ENCODE data around the gene CIDEC.
A peak's percentile ranks its signal among the peaks of the same experiment; 100 is the strongest.

The CIDEC gene

DNA sequence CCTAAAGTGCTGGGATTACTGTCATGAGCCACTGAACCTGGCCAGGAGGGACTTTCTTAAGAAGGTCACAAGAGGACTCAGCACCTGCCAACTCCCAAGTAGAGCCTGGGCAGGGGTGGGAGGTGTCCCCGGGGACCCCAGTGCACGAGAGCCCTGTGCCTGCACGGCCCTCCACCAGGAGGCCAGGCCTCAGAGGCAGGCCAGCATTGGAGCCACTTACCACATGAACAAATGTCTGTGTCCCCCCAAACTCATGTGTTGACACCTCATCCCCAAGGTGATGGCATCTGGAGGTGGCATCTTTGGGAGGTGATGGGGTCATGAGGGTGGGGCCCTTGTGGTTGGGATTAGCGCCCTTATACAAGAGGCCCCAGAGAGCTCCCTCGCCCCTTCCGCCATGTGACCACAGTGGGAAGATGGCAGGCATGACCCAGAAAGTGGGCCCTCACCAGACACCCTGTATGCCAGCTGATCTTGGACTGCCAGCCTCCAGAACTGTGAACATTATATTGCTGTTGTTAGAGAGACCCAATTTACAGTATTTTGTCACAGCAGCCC is 33.0 kb downstream of the CIDEC start:
- no peak for DNase-seq (ENCODE audit: low read depth in 3 of 3)

DNA sequence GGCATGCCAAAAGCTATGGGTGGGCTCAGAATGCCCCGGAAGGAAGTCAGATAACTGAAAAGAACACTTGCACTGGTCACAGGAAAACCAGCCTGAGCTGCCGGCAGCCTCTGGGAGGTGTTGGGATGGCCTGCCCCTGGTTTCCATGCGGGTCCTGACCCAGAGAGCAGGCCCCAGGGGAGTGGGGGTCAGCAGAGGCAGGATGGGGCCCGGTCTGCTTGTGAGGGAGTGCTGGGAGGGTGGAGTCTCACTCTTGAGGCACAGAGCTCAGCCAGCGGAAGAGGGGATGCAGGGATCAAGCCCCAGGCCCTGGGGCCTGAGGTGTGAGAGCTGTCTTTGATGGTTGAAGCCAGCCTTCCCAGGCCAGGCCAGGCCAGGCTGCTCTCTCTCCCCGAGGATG is 33.8 kb downstream of the CIDEC start:
- no peak for DNase-seq (ENCODE audit: low read depth in 3 of 3)

DNA sequence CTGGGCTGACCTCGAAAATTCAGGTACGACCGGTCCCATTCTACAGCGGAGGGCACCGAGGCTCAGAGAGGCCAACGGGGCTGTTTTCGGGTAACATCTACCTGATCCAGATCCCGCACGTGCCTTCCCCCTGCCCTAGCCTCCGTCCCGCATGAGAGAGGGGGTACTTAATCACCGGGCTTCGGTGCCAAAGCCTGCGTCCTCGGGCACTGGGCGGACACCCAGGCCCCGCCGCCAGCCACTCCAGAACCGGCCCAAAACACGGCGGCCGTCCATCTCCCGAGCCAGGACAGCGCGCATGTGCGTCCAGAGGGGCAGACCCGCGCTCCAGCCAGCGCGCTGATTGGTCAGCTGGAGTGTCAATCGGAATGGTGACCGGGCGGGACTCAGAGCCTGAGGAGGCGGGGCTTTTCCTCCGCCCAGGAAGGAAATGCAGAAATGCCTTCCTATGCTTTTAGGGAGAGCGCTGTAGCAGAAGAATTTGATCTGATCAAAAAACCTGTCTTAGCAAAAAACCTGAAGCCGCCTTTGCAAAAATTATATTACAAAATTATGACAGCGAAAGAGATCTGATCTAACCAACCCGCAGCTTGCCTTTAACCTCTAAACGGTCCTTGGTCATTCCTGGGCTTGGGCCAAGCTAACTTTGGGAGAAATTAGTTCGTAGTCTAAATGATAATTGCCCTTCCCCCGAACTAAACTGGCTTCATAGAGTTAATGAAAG is 36.2 kb downstream of the CIDEC start, which contains the start of gene RPUSD3:
TSS of gene RPUSD3 (minus strand) at position 294 of the 724 bp plus-strand sequence. CDS start at position 276, 18 bp downstream.
- peak; percentile 93 to 96 (median 94) for DNase-seq (ENCODE audit: low read depth in 3 of 3)

DNA sequence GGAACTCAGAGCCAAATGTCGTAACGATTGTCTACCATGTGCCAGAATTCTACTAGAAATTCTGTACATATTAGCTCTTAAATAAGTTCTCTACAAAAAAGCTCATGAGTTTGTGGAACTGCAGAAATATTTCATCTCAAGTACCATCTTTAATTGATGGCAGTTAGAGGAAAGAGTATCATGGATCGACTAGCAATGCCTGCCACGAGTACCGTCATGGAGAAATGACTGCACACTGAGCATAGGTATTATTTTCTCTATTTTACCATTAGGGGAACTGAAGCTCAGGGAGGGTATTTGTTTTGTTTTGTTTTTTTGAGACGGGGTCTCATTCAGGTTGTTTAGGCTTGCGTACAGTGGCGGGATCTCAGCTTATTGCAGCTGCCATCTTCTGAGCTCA is 39.0 kb downstream of the CIDEC start:
- DNase-seq (ENCODE audit: low read depth in 3 of 3): no peak

DNA sequence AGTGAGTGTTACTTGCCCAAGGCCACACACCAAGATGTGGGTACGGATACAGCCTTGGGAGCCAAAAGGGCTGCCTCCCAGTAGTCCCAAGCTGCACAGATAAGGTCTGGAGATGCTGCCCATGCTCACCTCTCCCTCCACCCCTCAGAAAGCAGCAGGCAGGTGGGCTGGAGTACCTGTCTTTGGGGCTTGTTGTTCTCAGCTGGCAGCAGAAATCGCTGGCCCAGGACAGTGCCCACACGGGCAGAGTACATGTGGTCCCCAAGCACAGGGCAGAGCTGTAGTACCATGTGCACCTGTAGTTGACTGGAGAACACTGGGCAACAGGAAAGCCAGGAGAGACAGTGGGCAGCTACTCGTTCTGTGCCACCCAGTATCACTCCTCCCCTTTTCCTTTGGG is 41.2 kb downstream of the CIDEC start:
- DNase-seq (ENCODE audit: low read depth in 3 of 3): no peak

DNA sequence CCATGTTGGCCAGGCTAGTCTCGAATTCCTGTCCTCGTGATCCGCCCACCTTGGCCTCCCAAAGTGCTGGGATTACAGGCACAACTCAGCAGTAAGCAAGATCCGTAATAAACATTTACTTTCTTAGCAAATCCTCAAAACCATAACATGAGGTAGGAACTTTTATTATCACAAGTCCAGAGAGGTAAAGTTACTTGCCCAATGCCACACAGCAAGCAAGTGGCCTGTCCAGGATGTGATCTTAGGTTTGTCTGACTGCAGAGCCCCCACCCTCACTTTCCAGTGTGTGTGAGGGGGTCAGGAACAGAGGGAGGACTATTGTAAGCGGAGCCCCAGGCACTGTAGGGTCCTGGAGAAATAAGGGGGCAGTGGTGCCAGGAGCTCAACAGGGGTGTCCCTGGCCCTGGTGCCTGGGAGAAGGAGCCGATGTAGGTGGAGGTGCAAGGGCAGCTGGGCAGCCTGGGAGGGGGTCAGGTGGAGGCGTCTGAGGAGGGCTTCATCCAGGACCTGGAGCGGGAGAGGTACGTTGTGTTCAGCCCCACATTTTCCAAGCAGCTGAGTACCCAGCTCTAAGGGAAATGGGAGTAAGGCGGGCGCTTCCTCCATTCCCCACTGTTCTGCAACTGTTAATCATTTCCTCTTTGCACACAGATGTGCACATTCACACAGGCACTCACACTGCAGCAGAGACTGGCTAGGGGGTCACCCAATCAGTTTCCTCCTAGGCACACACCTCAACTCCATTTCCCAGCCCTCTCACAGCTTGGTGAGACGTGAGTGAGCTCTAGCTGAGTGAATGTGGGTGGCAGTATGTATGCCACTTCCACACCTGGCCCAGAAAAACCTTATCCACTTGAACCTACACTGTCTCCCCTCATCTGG is 42.1 kb downstream of the CIDEC start:
- DNase-seq (ENCODE audit: low read depth in 3 of 3): no peak

DNA sequence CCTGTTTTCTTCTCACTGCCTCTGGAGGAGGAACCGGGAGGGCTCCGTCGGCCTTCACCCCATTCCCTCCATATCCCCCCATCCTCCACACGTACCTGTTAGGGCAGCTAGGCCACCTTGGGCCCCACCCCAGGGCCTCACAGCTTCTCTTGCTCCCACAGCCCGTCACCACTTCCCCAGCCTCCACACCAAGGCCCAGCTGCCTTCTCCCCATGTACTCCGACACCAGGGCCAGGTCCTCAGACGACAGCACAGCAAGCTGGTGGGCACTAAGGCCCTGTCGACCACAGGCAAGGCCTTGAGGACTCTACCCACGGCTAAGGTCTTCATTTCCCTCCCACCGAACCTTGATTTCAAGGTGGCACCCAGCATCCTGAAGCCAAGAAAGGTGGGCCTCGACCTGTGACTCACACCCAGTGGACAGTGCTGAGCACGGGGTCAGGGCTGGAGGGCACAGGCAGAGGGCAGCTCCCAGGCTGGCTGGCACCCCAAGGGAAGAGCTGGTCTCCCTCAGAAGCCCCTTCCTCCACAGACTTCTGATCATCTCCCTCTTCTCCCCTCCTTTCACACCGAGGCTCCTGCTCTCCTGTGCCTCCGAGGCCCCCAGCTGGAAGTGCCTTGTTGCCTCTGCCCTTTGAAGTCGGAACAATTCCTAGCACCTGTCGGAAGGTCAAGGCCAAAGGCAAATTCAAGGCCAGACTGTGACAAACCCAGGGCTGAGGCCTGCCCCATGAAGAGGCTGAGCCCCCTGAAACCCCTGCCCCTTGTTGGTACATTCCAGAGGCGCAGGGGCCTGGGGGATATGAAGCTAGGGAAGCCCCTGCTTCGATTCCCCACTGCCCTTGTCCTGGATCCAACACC is 45.3 kb downstream of the CIDEC start:
- DNase-seq (ENCODE audit: low read depth in 3 of 3): no peak

DNA sequence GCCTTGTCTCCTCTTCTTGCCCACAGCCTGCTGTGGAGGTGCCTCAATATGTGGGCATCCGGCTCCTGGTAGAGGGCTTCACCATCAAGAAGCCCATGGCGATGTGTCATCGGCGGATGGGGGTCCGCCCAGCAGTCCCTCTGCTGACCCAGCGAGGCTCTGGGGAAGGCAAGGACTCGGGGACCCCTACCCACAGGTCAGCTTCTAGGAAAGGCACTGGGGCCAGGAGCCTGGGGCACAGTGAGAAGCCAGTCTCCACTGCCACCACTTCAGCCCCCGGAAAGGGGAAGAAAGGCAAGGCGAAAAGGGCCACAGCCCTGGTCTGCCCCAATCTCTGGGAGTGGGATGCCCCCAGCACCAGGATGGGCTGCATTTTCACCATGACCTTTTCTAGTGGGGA is 47.0 kb downstream of the CIDEC start:
- no peak for DNase-seq (ENCODE audit: low read depth in 3 of 3)

DNA sequence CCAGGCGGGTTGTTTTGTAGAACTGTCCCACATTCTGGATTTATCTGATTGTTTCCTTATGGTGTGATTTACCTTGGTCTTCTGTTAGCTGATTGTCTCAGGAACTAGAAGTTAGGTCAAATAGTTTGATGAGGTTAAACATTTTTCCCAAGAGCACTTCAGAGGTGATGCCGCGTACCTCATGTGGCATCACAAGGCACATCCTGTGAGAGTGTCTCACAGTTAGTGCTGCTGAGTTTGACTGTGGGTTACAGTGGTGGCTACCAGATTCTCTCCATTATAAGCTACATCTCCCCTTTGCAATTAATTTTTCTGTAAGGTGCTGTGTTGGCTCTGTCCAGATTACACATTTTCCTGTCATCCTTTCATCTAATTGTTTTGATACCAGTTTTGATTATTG is 48.8 kb downstream of the CIDEC start:
- no peak for DNase-seq (ENCODE audit: low read depth in 3 of 3)

DNA sequence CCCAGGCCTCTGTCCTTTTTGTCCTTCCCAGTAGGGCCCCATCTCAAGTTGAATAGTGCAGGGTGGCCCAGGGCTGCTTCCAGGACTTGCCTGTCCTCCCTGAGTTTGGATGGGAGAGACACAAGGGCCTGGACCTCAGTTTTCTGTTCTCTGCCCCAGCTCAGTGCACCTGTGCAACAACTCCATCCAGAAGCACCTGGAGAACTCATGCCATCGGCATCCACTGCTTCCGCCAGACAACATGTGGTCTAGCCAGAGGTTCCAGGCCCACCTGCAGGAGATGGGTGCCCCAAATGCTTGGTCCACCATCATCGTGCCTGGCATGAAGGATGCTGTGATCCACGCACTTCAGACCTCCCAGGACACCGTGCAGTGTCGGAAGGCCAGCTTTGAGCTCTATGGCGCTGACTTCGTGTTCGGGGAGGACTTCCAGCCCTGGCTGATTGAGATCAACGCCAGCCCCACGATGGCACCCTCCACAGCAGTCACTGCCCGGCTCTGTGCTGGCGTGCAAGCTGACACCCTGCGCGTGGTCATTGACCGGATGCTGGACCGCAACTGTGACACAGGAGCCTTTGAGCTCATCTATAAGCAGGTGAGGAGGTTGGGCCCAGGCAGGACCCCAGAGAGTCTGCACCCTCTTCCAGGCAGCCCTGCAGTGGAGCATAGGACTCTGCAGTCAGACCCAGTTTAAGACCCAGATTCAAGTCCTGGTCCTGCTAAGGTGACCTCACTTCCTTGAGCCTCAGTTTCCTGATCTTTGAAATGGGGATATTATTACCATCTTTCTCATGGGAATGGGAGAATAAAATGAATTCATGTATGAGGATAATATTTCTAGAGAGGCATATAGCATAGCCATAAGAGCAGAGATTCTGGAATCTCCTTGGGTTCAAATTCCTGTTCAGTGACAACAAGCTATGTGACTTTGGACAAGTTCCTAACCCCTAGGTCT is 51.0 kb downstream of the CIDEC start:
- no peak for DNase-seq (ENCODE audit: low read depth in 3 of 3)

DNA sequence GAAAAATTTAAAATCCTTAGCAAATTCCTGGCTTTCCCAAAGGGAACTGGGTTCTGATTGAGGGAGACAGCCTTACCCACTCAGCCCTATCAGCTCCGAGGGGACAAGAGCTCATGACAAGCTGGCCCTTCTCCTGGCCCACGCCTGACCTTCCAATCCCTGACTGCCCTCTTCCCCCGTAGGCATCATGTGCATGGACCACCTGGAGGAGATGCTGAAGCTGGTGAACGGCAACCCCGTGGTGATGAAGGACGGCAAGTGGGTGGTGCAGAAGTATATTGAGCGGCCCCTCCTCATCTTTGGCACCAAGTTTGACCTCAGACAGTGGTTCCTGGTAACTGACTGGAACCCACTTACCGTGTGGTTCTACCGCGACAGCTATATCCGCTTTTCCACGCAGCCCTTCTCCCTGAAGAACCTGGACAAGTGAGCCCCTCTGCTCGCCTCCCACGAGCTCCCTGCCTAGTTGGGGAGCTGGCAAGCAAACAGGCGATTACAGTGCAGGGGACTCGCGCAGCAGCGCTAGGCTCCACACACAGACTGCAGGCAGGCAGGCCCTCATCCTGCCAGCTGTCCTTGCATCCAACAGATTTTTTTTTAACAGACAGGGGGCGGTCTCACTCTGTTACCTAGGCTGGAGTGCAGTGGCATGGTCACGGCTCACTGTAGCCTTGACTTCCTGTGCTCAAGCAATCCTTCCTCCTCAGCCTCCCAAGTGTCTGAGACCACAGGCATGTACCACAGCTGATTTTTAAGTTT is 53.1 kb downstream of the CIDEC start:
- DNase-seq (ENCODE audit: low read depth in 3 of 3): no peak

DNA sequence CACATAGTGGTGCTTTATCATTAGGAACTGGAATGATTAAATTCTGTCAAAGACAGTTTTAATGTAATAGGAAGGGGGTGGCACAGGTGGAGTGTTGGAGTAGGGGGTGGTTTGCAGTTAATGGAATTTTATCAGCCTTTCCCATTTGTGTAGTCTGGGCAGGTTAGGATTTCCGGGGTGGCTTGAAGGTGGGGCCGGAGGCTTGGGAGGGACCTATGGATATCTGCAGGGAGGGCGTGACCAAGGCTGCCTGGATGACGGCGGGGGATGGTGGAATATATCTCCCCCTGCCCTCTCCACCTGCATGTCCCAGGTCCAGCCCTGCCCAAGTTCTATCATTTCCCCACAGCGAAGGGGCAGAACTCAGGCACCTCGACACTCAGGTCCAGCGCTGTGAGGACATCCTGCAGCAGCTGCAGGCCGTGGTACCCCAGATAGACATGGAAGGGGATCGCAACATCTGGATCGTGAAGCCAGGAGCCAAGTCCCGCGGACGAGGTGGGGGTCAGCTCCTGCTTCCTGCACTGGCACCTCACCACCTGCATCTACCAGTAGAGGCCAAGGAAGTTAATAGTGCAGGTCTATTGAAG is 54.5 kb downstream of the CIDEC start:
- no peak for DNase-seq (ENCODE audit: low read depth in 3 of 3)

DNA sequence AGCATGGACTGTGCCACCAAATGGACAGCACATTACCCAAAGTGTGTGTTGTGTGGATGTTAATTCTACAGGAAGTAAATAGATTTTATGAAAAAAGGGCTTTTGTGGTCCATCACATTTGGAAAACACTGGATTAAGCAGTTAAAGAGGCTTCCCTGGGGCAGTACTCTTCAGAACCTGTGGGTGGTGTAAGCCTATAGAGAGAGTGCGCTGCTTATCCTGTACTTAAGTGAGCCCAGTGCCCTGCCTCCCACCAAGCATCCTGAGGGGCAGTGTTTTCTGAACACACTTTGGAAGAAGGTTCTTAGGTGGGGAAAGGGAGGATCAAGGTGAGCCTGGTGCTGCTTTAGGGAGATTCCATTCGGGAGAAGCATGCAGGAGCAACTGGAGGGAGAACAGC is 59.1 kb downstream of the CIDEC start:
- DNase-seq (ENCODE audit: low read depth in 3 of 3): no peak

DNA sequence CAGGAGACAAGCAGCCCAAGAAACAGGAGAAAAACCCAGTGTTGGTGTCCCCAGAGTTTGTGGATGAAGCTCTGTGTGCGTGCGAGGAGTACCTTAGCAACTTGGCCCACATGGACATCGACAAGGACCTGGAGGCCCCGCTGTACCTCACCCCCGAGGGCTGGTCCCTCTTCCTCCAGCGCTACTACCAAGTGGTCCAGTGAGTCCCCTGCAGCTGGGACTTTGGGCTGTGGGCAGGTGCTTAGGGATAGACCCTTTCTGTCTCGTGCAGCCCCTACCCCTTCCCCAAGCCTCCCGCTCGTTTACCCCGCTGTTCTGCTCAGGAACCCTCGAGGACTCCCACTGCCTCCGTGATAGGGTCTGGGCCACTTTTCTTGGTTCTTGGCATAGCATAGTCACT is 59.5 kb downstream of the CIDEC start:
- no peak for DNase-seq (ENCODE audit: low read depth in 3 of 3)

DNA sequence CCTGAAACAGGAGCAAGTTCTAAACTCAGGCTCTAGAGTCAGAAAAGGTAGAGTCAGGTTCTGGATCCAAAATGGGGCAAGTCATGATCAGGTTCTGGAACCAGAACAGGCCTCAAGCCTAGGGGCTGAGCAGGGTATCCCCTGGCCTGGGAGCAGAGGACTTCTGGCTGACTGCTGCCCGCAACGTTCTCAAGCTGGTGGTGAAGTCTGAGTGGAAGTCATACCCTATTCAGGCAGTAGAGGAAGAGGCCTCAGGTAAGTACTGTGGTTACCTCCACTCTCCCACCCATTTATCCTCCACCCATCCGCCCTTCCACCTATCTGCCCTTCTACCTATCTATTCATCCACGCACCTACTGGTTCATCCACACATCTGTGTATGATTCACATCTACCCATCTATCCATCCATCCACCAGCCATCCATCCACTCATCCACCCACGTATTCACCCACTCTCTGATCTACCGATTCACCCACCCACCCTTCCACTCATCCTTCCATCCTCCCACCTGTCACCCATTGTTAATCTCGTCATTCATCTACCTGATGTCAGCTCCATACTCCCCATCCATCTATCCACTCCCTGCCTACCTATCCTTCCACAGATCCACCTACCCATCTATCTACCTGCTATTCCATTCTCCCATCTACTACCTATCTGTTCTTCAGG is 61.3 kb downstream of the CIDEC start:
- DNase-seq (ENCODE audit: low read depth in 3 of 3): no peak

DNA sequence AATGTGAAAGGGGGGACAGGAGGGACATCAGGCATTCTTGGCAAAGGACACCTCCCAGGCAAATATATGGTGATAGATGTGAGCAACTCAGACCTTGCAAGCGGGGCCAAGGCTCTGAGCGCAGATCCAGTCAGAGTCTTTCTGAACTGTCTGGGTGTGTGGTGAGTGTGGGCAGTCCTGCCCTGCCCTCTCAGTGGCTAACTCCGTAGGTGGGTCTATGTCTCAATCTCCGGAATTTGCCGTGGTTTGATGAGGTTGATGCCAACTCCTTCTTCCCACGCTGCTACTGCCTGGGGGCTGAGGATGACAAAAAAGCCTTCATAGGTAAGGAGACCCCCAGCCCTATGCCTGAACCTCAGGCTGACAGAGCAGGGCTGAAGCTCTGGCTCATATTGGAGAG is 62.6 kb downstream of the CIDEC start:
- DNase-seq (ENCODE audit: low read depth in 3 of 3): no peak
